OCI-LY3 (cell line): ENCODE measurements around the gene ADAD2.
"Not testable (repeated sequence)": the region's sequence is repeated elsewhere in the genome, so short reads cannot be mapped to it uniquely, and the experiment has no call there.

Experiments
- H2AFZ ChIP-seq: fragments of 200-600, 300-600 bp; shearing (Covaris generic); 2 replicates; pipeline ENCODE4 v1.6.0; 2014; ENCODE audit warnings: antibody characterized with exemption, low read depth, low read length
- H3K27ac ChIP-seq: fragments of 200-600, 300-600 bp; sonication (generic); 2 replicates; pipeline ENCODE4 v1.5.1; 2014; ENCODE audit warnings: mild to moderate bottlenecking, low read length, moderate library complexity, mixed read lengths
- H3K27me3 ChIP-seq: fragments of 200-600, 300-600 bp; sonication (generic); 2 replicates; pipeline ENCODE4 v1.6.1; 2014; ENCODE audit warnings: low read depth, low read length, mixed read lengths
- H3K36me3 ChIP-seq: fragments of 200-600, 300-600 bp; sonication (generic); replicated peaks from 2 replicates; pipeline ENCODE3; 2014; ENCODE audit warnings: low read depth, low read length, mixed read lengths
- H3K4me1 ChIP-seq: fragments of 300-600, 200-600 bp; sonication (generic); 2 replicates; pipeline ENCODE4 v1.6.1; 2014; ENCODE audit warnings: low read length, mixed read lengths
- H3K4me2 ChIP-seq: fragments of 200-600, 300-600 bp; sonication (generic); 2 replicates; pipeline ENCODE4 v1.6.1; 2014; ENCODE audit warnings: low read length, mixed read lengths
- H3K4me3 ChIP-seq: fragments of 300-600, 200-600 bp; sonication (generic); 2 replicates; pipeline ENCODE4 v1.5.1; 2014; ENCODE audit warnings: antibody characterized with exemption, mild to moderate bottlenecking, low read length, moderate library complexity
- H3K79me2 ChIP-seq: fragments of 300-600, 200-600 bp; shearing (Covaris generic); 2 replicates; pipeline ENCODE4 v1.6.1; 2014; ENCODE audit warnings: mild to moderate bottlenecking, low read length, mixed read lengths
- H3K9ac ChIP-seq: fragments of 300-600, 200-600 bp; shearing (Covaris generic); 2 replicates; pipeline ENCODE4 v1.6.0; 2014; ENCODE audit warnings: mild to moderate bottlenecking, low read length, moderate library complexity
- H3K9me3 ChIP-seq: fragments of 200-600, 300-600 bp; shearing (Covaris generic); 2 replicates; pipeline ENCODE4 v1.6.1; 2014; ENCODE audit warnings: low read length, mixed read lengths; ENCODE audit not compliant: insufficient read depth
- H4K20me1 ChIP-seq: fragments of 200-600, 300-600 bp; sonication (generic); 2 replicates; pipeline ENCODE4 v1.6.1; 2016; ENCODE audit warnings: low read length, mixed read lengths; ENCODE audit not compliant: insufficient read depth
- CTCF ChIP-seq: fragments of 200-600, 300-600 bp; sonication (generic); IDR thresholded peaks from 2 replicates; pipeline ENCODE4 v1.5.1; 2014; ENCODE audit warnings: antibody characterized with exemption, low read length, low read depth
- EZH2phosphoT487 ChIP-seq: fragments of 200-600 bp; shearing (Covaris generic); IDR thresholded peaks from 2 replicates; pipeline ENCODE4 v1.6.1; 2018; ENCODE audit warnings: antibody characterized with exemption, mixed run types, low read depth

The ADAD2 gene

DNA sequence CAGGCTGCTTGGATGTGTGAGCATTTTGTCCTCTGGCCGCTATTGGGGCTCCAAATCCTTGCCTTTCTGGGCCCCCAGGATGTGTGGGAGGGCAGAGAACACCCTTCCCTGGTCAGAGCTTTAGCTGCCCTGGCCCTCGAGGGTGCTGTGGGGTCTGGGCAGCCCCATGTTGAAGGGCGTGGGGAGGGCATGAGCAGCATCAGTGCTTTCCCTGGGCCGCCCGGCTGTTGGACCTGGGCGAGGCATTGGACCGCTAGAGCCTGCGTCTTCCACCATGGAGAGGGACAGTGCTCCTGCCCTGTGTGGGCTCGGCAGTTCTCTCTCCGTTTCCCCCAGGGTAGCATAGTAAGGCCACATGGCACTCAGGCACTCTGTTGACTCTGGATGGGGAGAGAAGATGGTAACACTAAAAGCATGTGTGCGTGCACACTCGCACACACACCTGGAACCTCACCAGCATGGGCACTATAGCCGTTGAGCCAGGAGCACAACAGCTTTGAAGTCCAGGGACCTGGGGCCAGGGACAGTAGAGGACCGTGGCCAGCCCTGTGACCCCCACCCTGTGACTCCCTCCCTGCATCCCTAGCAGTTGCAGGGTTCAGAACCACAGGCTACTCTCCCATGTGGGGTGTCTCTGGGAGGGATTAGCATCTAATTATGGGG, 6.6 kb downstream of the ADAD2 start:
- no peaks in the 10 kb centered on the region for H3K79me2 ChIP-seq
- TF ChIP-seq CTCF (no peak), EZH2phosphoT487 (no peak)
- H3K4me1 ChIP-seq, result no peaks in the 10 kb centered on the region
- H3K4me2 ChIP-seq, result no peak overlapping the region
- no peaks in the 10 kb centered on the region for H3K36me3 ChIP-seq
- no peak overlapping the region for H3K27ac ChIP-seq
- no peak overlapping the region for H3K4me3 ChIP-seq
- no peaks in the 10 kb centered on the region for H3K9me3 ChIP-seq
- no peaks in the 10 kb centered on the region for H4K20me1 ChIP-seq
- H2AFZ ChIP-seq, result no peak overlapping the region
- H3K9ac ChIP-seq, result no peak overlapping the region
- peaks cover 8% of the 10 kb centered on the region; the same call in 1 of the 2 replicates for H3K27me3 ChIP-seq

DNA sequence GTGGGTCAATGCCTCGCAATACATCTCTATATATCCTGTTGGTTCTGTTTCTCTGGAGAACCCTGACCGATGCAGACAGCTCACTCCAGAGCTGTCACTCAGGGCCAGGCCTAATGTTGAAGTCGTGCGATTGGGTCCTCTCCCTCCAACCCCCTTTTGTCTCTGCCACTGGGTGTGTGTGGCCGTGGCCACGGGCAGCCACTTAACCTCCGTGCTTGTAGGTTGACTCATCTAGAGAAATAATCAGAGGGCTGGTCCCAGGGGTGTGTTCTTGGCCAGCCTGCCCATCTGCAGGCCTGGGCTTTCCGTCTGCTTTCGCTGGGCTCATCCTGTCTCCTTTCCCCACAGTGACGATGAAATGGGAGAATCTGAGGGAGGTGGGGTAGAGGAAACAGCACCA, 7.4 kb downstream of the ADAD2 start:
- Histone ChIP-seq H3K9ac (no peak overlapping the region), H3K4me2 (no peak overlapping the region), H2AFZ (no peak overlapping the region), H3K27me3 (peaks cover 8% of the 10 kb centered on the region; the same call in 1 of the 2 replicates), H3K4me1 (no peaks in the 10 kb centered on the region), H3K27ac (no peak overlapping the region), H3K79me2 (no peaks in the 10 kb centered on the region), H4K20me1 (no peaks in the 10 kb centered on the region), H3K36me3 (no peaks in the 10 kb centered on the region), H3K9me3 (no peaks in the 10 kb centered on the region), H3K4me3 (no peak overlapping the region)
- TF ChIP-seq CTCF, result no peak
- TF ChIP-seq EZH2phosphoT487, result no peak

- H3K27ac ChIP-seq, result no peak overlapping the region
- no peak for TF ChIP-seq EZH2phosphoT487
- no peak for TF ChIP-seq CTCF
- H3K79me2 ChIP-seq, result no peaks in the 10 kb centered on the region
Observed at GRCh38 chr16:84199097-84199496, 8.1 kb downstream of the ADAD2 start.

GRCh38 chr16:84199861-84200260, 8.9 kb downstream of the ADAD2 start:
- Histone ChIP-seq H3K36me3 (no peaks in the 10 kb centered on the region), H3K27ac (no peak overlapping the region), H3K9me3 (no peaks in the 10 kb centered on the region), H3K4me1 (no peaks in the 10 kb centered on the region), H3K79me2 (no peaks in the 10 kb centered on the region), H3K9ac (no peak overlapping the region), H3K4me3 (no peak overlapping the region), H4K20me1 (no peaks in the 10 kb centered on the region), H2AFZ (no peak overlapping the region), H3K4me2 (no peak overlapping the region), H3K27me3 (peaks cover 8% of the 10 kb centered on the region; the same call in 1 of the 2 replicates)
- TF ChIP-seq CTCF (no peak), EZH2phosphoT487 (no peak)

More at GRCh38 chr16:84199097-84199496, 8.1 kb downstream of the ADAD2 start:
- H3K36me3 ChIP-seq, result no peaks in the 10 kb centered on the region
- no peak overlapping the region for H2AFZ ChIP-seq
- H3K4me3 ChIP-seq, result no peak overlapping the region
- no peaks in the 10 kb centered on the region for H4K20me1 ChIP-seq
- no peak overlapping the region for H3K9ac ChIP-seq
- H3K27me3 ChIP-seq, result peaks cover 8% of the 10 kb centered on the region; the same call in 1 of the 2 replicates
- H3K4me2 ChIP-seq, result no peak overlapping the region
- no peaks in the 10 kb centered on the region for H3K9me3 ChIP-seq
- no peaks in the 10 kb centered on the region for H3K4me1 ChIP-seq

DNA sequence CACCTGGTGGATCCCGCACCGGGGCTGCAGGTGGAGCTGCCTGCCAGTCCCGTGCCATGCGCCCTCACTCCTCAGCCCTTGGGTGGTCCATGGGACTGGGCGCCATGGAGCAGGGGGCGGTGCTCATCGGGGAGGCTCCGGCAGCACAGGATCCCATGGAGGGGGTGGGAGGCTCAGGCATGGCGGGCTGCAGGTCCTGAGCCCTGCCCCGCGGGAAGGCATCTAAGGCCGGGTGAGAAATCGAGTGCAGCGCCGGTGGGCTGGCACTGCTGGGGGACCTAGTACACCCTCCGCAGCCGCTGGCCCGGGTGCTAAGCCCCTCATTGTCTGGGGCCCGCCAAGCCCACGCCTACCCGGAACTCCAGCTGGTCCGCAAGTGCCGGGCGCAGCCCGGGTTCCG, 13.6 kb downstream of the ADAD2 start:
- not testable (repeated sequence) for H2AFZ ChIP-seq, H3K36me3 ChIP-seq, H3K4me1 ChIP-seq, H3K4me2 ChIP-seq, H4K20me1 ChIP-seq, H3K79me2 ChIP-seq, H3K9ac ChIP-seq, H3K27me3 ChIP-seq, H3K27ac ChIP-seq, H3K9me3 ChIP-seq, H3K4me3 ChIP-seq

- H3K27me3 ChIP-seq, H3K4me3 ChIP-seq, H3K27ac ChIP-seq, H3K4me2 ChIP-seq, H2AFZ ChIP-seq, H3K79me2 ChIP-seq, H4K20me1 ChIP-seq, H3K36me3 ChIP-seq, H3K4me1 ChIP-seq, H3K9ac ChIP-seq, H3K9me3 ChIP-seq: not testable (repeated sequence)
Observed at GRCh38 chr16:84205123-84205522, 14.2 kb downstream of the ADAD2 start.
